ENCODE measurements around the gene SCFD2.
"Not testable (repeated sequence)": the region's sequence is repeated elsewhere in the genome, so short reads cannot be mapped to it uniquely, and the experiment has no call there.

Gene SCFD2

DNA sequence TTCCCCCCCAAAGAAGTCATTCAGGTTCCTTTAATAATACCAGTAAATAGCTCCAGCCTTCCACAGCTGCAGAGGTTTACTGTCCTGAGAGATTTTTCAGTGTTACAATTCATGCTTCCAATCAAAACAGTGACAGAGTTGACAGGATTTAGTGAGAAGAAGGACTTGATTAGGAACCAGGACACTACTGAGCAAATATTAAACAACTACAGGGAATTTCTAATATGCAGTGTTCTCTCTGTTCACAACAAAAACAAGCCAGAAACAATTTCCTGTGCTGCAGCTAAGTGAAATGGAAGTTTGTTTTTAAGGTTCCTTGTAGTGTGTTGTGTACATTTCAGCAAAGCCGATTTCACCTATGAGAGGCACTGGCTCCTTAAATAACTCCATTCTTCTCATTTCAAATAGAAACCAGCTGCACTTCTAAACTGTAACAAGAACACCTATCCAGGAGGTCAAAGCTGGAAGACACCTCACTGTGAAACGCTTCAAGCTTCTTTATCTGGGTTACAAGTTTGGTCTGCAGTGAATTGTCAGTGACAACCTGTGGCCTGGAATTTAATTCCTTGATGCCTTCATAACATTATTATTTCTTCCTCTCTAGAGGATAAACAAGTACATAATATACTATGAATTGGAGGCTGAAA is 354.5 kb downstream of the SCFD2 start:
- no peak for DNase-seq (ENCODE audit: low read depth)

DNA sequence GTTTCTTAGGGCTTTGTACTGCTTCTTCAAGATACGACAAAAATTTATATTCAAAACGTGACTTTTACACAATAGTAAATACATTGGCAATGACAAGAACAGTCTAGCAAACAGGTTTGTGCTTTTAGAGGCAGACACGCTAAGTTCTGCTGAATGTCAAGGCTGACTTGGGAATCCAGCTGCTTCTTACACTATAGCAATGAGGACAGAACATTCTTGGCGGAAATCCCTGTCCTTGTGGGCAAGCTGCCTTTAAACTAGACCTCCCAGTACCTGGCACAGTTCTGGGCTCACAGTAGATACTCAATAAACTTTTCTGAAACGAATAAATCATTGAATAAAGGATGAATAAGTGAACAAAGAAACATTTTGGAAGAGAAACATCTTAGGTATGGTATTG is 355.5 kb downstream of the SCFD2 start:
- DNase-seq (ENCODE audit: low read depth) = no peak

DNA sequence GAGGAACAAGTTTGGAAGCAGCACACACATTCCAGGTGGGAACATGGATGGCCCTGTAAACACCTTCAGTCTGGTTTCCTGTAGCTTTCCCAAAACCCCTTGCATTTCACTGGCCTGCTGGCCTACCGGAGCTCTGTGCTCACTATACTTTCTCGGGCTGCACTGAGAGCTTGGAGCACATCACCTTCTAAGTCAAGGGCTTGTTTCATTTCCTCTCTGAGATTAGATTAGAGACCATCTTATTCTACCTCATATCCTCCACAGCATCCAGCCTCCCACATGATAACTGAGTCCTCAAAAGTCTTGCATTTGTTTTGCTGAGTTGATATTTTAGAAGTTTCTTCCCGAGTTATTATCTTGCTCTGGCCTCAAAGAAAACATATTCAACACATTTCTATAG is 356.0 kb downstream of the SCFD2 start:
- DNase-seq (ENCODE audit: low read depth) = no peak

DNA sequence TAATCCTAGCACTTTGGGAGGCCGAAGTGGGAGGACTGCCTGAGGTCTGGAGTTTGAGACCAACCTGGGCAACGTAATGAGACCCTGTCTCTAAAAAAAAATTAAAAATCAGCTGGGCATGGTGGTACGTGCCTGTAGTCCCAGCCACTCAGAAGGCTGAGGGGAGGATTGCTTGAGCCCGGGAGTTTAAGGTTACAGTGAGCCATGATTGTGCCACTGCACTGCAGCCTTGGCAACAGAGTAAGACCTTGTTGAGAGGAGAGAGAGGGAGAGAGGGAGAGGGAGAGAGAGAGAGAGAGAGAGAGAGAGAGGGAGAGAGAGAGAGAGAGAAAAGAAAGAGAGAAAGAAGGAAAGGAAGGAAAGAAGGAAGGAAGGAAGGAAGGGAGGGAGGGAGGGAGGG is 358.8 kb downstream of the SCFD2 start:
- no peak for DNase-seq (ENCODE audit: low read depth)

DNA sequence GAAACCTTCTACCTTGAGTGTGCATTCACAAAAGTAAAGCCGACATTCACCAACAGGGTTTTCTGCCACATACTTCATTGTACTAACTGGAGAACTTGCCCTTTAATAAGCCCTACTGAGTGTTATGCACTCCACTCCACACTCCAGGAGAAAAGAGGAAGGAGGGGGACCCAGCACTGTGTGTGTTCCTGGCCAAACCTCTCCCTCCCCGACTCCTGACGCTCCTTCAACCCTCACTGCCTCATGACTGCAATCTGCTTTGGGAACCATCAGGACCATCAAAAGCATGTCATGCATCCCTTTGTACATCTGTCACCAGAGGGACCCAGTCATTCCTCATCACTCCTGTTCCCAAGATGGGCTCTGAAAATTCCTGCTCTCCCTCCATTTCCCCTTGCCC is 360.1 kb downstream of the SCFD2 start:
- DNase-seq (ENCODE audit: low read depth) = no peak

DNA sequence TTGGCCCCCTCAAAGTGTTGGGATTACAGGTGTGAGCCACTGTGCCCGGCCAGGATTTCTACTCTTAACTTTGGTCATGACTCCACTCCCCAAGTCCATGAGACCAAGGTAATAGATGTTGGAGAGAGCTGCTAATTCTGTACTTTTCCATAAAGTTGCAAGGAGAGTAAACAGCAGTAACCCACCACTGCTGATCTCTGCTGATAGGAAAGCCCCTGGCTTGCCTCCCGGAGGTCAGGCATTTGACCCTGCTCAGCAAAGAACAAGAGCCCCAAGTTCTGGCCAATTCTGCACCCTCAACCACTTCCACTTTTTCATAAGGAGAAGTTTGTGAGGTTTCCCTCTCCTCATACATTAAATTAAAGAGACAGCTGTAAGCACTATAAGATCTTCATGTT is 360.7 kb downstream of the SCFD2 start:
- DNase-seq (ENCODE audit: low read depth) = no peak

DNA sequence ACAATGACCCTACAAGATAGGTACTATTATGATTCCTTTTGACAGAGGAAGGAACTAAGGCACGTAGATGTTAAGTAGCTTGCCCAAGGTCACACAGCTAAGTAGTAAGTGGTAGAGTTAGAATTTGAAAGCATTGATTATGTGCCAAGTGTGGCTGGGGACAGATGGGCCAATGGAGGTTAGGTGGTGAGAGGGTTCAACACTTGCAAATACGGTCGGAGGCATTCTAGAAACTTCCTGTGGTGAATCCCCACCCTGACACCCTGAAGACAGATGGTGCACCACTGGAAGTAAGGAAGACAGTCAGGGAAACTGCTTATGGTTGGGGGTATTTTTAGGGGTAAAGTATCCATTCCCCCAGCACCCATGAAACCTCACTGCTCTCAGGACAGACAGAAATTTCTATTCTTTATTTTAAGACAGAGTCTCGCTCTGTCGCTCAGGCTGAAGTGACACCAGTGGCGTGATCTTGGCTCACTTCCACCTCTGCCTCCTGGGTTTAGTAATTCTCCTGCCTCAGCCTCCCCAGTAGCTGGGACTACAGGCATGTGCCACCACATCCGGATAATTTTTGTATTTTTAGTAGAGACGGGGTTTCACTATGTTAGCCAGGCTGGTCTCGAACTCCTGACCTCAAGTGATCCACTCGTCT is 361.2 kb downstream of the SCFD2 start:
- DNase-seq (ENCODE audit: low read depth) = no peak

DNA sequence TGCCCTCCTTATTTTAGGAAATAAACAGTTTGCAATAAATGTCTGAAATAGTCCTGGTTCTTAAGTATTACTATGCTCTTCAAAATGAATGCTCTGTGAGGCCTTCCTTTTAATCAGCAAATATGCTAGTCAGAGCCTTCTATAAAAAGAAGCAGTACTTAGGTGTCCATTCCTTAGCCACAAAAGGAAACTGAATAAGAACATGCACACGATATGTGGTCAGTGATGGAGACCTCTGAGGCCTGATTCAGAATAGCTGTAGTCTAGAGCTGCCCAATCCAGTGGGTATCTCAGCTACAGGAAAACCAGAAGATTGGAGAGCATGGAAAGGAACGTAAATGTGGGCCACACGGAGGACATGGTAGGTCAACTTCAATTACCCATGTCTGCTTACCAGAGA is 361.9 kb downstream of the SCFD2 start:
- no peak for DNase-seq (ENCODE audit: low read depth)

DNA sequence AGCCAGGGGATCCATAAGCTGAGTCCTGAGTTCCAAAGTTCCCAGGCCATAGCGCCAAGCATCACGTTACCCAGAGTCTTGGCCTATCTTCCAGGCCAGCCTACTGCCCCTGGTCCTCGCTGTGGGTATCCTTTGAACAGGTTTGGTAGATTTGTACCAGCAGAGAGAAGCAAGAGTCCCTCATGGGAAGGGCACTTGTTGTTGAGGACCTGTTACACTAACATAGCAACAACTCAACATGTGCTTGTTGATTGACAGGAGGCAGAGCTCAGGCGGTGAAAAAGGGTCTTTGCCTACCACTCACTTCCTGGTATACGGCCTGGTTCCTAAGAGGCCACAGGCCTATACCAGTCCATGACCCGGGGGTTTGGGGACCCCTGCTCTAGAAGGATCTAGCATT is 365.3 kb downstream of the SCFD2 start:
- DNase-seq (ENCODE audit: low read depth) = no peak

DNA sequence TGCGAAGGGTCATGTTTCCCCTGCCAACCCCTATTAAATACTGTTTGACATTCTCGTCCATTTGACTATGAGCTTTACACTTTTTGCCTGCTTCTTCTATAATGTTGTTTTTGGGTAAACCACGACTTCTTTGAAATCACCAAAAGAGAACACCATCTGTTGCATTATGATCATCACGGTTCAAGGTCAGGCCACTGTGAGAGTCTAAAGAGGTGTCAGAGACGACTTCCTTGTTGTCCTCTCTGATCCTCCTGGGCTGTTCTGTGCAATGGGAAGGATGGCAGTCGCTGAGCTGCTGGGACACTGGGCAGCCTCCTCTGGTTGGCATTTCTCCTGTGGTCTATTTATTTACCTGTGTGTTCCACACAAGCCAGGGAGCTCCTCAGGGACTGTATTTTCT is 366.2 kb downstream of the SCFD2 start:
- DNase-seq (ENCODE audit: low read depth) = no peak

DNA sequence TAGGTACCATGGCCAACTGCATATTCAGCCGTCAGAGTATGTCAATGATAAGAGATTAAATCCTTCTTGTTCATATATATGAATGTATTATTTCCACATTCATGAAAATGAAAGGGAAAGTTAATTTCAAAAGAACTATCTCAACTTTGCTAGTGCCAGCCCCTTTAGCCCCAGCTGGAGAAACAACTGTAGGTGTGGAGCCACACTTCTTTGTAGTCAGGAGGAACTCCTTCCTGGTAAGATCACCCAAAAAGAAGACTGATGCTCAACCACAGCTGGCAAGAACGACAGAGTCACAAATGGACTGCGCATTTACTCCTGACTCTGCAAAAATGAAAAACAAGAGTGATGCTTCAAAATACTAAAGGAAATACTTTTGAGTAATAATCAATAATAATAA is 367.4 kb downstream of the SCFD2 start:
- no peak for DNase-seq (ENCODE audit: low read depth)

DNA sequence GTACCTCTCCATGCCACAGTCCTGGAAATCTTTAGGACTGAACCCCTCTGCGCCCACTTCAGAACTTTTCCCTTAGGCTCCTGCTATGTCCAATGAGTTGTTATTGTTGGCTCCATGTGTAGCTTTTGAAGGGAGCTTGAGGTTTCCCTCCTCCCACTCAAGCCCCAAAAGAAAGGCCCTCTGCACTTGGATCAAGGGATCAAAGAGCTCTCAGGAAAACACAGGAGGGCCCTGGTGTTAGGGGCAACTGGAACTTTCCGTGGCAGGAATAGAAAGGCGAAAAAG is 368.8 kb downstream of the SCFD2 start:
- DNase-seq (ENCODE audit: low read depth) = no peak

DNA sequence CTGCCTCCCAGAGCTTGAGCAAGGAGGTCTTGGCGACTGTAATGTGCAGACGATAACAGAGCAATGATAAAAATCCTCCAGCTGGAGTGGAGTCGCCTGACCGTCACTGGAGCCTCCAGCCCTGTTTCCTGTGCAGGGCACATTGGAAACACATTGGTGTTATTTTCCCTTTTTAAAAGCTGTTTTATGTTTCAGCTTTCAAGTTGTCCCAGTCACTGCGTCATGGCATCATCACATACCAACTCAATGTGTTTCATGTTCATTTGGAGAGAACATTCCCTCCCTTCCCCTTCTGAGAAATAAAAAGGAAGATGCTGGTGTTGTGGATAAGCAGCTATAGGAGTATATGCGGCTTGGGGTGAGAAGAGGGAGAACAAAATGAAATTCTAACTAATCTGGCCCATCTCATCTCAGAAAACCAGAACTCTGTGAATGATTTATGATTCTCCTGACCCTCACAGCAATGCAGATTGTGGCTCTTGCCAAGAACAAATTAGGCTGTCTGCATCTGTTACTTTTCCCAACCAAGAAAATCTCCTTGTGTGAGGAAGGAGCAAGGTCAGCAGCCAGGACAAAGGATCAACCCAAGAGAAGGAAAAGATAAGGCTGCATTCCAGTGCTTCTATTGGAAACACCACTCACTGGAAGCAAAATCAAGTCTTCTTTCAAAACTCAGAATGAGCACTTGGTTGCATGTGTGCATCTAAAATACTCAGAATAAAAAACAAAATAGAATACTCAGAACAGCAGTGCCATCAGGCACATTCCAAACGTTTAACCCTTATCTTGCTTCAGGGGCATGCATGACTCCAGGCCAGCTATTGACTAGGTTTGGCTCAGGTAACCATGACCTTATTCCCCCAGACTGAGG is 369.4 kb downstream of the SCFD2 start:
- no peak for DNase-seq (ENCODE audit: low read depth)

DNA sequence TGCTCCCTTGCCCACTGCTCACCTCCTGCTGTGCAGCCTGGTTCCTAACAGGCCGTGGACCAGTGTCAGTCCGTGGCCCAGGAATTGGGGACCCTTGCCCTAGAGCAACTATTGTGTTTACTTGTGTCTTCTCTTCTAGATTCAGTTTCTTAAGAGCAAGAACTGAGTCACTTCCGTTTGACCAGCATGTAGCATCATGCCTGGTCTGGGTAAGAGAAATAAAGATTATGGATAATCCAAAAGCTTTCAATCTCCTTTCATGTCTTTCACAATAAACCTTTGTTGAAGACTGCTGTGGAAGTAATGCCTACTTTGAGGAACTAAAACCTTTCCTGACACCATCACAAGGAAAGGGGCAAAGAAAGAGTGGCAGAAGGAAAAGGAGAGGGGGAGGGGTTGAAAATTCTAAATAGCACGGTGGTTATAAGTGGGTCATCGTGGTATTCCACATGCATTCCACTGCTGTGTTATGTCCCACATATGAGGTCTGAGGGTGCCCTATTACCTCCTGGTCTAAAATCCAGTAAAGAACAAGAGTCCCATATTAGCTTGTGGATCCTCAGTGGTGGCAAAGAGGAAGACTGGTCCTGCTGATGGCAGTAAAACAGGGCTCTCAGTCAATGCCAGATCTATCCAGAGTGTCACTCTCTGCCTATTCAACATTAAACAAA is 370.4 kb downstream of the SCFD2 start:
- no peak for DNase-seq (ENCODE audit: low read depth)

DNA sequence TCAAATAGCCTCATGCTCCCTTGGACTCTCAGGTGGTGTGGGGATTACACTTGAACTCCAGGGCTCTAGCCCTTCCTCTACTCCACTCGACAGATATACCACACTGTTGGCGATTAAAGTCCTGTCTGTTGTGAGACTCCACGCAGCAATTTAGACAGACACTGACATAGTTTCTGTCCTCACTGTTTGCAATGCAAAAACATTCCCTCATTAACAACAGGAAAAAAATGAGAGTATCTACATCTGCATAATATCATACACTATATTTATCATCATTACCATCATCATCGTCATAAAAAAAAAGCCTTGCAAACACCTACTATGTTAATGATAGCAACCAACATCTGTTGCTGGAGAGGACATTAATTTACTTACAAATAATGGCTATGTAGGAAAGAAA is 371.3 kb downstream of the SCFD2 start:
- DNase-seq (ENCODE audit: low read depth) = no peak

DNA sequence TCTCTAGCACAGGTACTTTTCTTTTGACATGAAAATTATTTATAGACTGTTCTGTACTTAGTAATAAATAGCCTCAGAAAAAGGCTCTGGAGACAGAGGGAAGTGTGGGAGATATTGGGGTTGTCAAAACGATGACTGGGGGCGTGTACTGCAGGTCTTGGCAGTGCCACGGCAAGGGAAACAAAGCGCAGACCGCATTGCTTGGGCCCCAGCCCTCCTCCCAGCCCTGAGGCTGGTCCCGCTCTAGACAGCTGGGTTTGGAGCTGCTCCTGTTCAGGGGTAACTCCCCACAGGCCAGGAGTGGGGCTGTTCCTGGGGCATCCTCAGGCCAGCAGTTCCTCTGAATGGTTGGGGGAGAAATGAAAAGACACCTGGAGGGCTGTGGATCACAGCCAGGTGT is 372.1 kb downstream of the SCFD2 start:
- no peak for DNase-seq (ENCODE audit: low read depth)

DNA sequence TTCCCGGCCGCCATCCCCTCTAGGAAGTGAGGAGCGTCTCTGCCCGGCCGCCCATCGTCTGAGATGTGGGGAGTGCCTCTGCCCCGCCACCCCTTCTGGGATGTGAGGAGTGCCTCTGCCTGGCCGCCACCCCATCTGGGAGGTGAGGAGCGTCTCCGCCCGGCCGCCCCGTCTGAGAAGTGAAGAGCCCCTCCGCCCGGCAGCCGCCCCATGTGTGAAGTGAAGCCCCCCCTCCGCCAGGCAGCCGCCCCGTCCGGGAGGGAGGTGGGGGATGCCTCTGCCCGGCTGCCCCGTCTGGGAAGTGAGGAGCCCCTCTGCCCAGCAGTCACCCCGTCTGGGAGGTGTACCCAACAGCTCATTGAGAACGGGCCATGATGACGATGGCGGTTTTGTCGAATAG is 373.3 kb downstream of the SCFD2 start:
- DNase-seq (ENCODE audit: low read depth) = not testable (repeated sequence)

DNA sequence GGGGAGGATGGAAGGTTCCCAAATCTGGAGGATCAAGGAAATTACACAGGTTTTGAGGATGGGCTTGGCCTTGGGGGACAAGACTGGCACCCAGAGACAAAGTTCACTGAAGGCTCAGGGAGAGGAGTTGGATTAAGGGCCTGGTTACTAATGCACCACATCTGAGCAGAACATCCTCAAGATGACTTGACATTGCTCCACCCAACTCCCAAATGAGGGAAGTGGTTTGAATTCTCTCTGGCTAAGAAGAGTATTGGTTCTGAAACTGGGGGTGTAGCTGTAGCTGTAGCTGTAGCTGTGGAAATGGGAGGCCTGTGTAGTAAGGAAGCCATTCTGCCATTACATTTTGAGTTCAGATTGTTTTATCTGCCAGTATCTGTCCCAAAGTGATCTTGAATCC is 374.4 kb downstream of the SCFD2 start:
- DNase-seq (ENCODE audit: low read depth) = no peak

DNA sequence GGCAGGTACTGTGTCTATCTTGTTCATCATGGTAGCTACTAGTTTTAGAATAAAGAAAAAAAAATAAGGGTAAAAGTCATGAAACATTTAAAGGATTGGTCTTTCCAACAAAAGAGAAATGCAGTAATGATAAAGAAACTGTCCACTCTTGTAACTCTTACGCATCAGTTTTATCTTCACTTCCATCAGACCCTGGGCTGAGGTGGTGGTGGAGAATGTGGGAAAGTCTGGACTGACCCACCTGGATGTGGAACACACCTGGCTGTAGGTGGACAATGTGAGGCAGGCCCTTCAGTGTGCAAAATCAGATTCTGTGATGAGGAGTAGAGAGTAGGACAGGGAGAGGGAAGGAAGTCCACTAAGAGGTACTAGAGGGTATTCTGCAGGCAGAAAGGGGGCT is 375.2 kb downstream of the SCFD2 start:
- no peak for DNase-seq (ENCODE audit: low read depth)

DNA sequence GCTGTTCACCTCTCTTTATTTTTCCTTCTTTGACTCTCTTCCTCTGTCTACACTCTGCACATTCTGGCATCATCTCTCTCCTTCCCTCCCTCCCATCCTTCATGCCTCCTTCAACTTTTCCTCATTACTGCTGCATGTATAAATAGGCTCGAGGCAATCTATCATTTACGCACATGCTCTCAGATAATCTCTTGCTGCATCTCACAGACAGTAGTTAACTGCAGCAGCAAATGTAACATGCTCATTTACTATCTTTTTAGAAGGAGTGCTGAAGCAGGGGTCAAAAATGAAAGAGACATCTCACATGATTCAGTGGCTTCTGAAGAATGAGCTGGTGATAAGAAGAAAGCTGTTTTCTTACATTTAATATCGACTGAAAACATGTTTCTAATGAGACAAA is 376.0 kb downstream of the SCFD2 start:
- DNase-seq (ENCODE audit: low read depth) = no peak

DNA sequence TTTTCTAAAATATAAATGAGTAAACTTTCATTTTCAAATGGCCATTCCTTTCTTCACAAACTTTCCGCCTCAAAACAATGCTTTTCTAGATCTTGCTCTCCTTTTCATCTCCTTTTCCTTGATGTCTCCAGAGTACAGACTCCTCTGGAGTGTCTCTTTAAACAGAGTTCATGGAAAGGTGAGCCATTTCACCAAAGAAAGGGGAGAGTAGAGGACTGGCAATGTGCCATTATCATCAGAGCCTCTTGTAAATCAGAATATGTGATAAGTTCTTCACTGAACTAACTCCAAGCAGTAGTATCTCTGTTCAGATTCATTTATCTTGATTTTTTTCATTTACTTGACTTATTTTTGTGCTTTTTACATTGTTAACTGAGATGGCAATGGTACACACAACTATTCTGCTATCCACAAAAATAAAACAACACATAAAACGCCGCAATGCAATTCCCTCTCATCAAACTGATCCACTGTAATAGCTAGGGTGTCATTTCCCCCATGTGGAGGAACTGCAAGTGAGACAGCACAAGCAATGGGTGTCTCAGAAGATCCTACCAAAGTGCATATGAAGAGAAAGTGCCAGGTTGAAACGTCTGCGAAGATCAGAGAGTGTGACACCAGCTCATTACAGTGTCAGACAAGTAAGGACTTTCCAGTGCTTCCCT is 378.3 kb downstream of the SCFD2 start:
- DNase-seq (ENCODE audit: low read depth) = no peak

DNA sequence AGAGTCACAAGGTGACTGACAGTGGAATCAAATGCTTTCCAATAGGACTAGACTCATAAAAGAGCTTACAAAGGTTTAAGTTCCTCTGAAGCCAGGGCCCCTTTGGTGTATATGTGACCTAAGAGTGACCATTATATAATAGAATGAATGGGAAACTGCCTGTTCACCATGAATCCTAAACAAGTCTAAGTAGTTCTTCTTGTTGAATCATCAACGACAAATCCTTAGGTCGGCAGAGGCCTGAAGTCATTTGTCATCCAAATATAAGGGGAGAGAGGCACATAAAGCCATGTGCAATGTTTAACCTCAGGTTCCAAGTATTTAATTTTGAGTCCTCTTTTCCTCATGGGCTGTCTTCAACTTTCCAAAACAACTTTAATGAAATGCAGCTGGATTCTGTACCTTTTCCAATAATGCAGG is 381.4 kb downstream of the SCFD2 start:
- no peak for DNase-seq (ENCODE audit: low read depth)

Measured in activated T-cell treated with anti-CD3 and anti-CD28 coated beads for 1 hour (primary cell).